Activated CD4-positive, alpha-beta T cell treated with anti-CD3 and anti-CD28 coated beads for 36 hours (primary cell): ENCODE measurements around the gene CYP2E1. TPM values are rescaled to one million over a fixed set of nuclear protein-coding genes. Genes with fewer than 3 reads are reported as not detected.
"Not testable (repeated sequence)": the region's sequence is repeated elsewhere in the genome, so short reads cannot be mapped to it uniquely, and the experiment has no call there.

ENCODE experiments used
- ATAC-seq: fragments of 200-7000 bp; cut with Tn5 transposase; one replicate; pipeline ENCODE4 v1.10.0; 2021; ENCODE audit warnings: mild to moderate bottlenecking, moderate library complexity
- CTCF ChIA-PET: fragments of 350-600 bp; sonication (Branson Sonifier 250); formaldehyde crosslinking; loops from one replicate; lab custom pipeline; 2021; ENCODE audit warnings: antibody characterized with exemption; lab: Charles Lee
- POLR2A ChIA-PET: fragments of 350-600 bp; sonication (Branson Sonifier 250); formaldehyde crosslinking; loops from one replicate; lab custom pipeline; 2021; ENCODE audit warnings: antibody characterized with exemption, inconsistent platforms; lab: Charles Lee
- DNase-seq: peaks from one replicate; pipeline ENCODE4 v3.0.0-alpha.2; 2020
- H3K27ac Mint-ChIP-seq: one replicate; pipeline ENCODE4 v1.8.0; 2021; ENCODE audit warnings: mixed read lengths
- H3K27me3 Mint-ChIP-seq: one replicate; pipeline ENCODE4 v1.8.0; 2021; ENCODE audit warnings: mixed read lengths
- H3K36me3 Mint-ChIP-seq: one replicate; pipeline ENCODE4 v1.8.0; 2021; ENCODE audit warnings: low read depth, mixed read lengths
- H3K4me1 Mint-ChIP-seq: one replicate; pipeline ENCODE4 v1.8.0; 2021; ENCODE audit warnings: mixed read lengths
- H3K4me3 Mint-ChIP-seq: one replicate; pipeline ENCODE4 v1.8.0; 2021; ENCODE audit warnings: mild to moderate bottlenecking, moderate library complexity, mixed read lengths
- H3K9me3 Mint-ChIP-seq: one replicate; pipeline ENCODE4 v1.8.0; 2021; ENCODE audit warnings: low read depth, mixed read lengths
- intact Hi-C, 2 experiments: fragments of 100-400 bp; cut with DNase I in 1 of 2; cut with micrococcal nuclease in 1 of 2; formaldehyde crosslinking; loops; one replicate each; pipeline versions ENCODE4 v1.14.2 to v1.15.1; 2022 to 2024; cut with DNase I, micrococcal nuclease
- total RNA-seq, 2 experiments: library from RNA; stranded (reverse); gene quantifications; one replicate each; pipeline ENCODE4 v1.2.3, GENCODE V29; 2021

CYP2E1 gene
- total RNA-seq, 2 experiments from 2014 or later = 0.25 to 0.32 TPM

- ATAC-seq (no peak), DNase-seq (peak; percentile 25)
- Mint-ChIP-seq H3K4me3 (peak overlapping the region; percentile 40), H3K36me3 (no peaks in the 10 kb centered on the region), H3K4me1 (peaks cover 21% of the 10 kb centered on the region), H3K9me3 (no peaks in the 10 kb centered on the region), H3K27ac (no peak overlapping the region), H3K27me3 (peaks cover 44% of the 10 kb centered on the region)
- intact Hi-C loops = no loop called here
- ChIA-PET CTCF (interaction anchor here (1.0 to 1.8 kb wide), 2 partner anchors 8 to 386 kb away, joined by 3 to 5 read pairs; no protein-coding TSS in a partner anchor), POLR2A (no interaction called here)
Observed at GRCh38 chr10:133528845-133529575, 1.8 kb downstream of the CYP2E1 start.

DNA sequence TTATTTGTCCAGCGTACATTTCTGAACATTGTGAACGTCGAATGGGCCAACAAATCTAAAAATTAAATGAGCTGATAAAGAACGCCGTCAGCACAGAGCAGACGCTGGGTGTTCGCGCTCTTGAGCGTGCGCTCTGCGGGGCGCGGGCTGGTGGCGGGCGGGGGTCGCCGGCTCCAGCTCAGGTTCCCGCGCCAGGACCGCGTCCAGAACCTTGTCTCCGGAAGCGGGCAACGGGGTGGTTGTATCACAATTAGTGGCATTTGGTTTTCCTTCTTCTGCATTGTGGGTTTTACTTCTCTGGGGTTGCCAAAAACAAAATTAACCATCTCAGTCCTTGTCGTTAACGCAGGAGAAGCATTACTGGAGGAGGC, 2.4 kb downstream of the CYP2E1 start:
- ATAC-seq = no peak
- H3K27me3 Mint-ChIP-seq = peaks cover 44% of the 10 kb centered on the region
- CTCF ChIA-PET = interaction anchor here (1.0 to 1.8 kb wide), 2 partner anchors 9 to 386 kb away, joined by 3 to 5 read pairs; no protein-coding TSS in a partner anchor

DNA sequence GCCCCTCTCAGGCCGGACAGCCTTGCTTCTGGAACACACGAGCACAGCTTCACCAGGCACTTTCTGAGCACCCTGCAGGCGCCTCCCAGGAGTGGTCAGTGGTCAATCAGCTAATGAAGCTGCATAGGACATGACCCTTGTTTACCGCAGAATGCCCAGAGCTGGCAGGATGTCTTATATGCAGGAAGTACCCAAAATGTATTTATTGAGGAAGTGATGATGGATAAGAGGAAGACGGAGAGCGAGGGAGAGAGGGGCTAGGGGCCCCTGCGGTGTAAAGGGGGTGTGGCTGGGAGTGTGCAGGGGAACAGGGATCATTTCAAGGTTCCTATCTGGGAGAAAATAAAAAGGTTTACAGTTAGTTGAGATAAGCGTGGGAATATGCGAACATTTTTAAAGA, 3.3 kb downstream of the CYP2E1 start:
- ChIA-PET POLR2A (no interaction called here), CTCF (interaction anchor here (1.0 to 1.8 kb wide), 2 partner anchors 10 to 387 kb away, joined by 3 to 5 read pairs; no protein-coding TSS in a partner anchor)
- no peaks in the 10 kb centered on the region for H3K36me3 Mint-ChIP-seq
- intact Hi-C loops = no loop called here
- no peak for ATAC-seq
- H3K27ac Mint-ChIP-seq = no peak overlapping the region
- no peak for DNase-seq
- peaks cover 21% of the 10 kb centered on the region for H3K4me1 Mint-ChIP-seq
- no peaks in the 10 kb centered on the region for H3K9me3 Mint-ChIP-seq
- peaks cover 44% of the 10 kb centered on the region for H3K27me3 Mint-ChIP-seq
- no peak overlapping the region for H3K4me3 Mint-ChIP-seq

More for the DNA sequence above, 2.4 kb downstream of the CYP2E1 start:
- Mint-ChIP-seq H3K27ac (no peak overlapping the region), H3K4me1 (peaks cover 21% of the 10 kb centered on the region), H3K36me3 (no peaks in the 10 kb centered on the region), H3K9me3 (no peaks in the 10 kb centered on the region), H3K4me3 (peak overlapping the region; percentile 40)
- intact Hi-C loops = no loop called here
- POLR2A ChIA-PET = no interaction called here
- no peak for DNase-seq

GRCh38 chr10:133532871-133533270, 5.7 kb downstream of the CYP2E1 start:
- no peak overlapping the region for H3K4me3 Mint-ChIP-seq
- no peak for ATAC-seq
- intact Hi-C loops = no loop called here
- DNase-seq = no peak
- H3K36me3 Mint-ChIP-seq = no peaks in the 10 kb centered on the region
- ChIA-PET POLR2A (no interaction called here), CTCF (no interaction called here)
- no peak overlapping the region for H3K27ac Mint-ChIP-seq
- peaks cover 21% of the 10 kb centered on the region for H3K4me1 Mint-ChIP-seq
- peaks cover 32% of the 10 kb centered on the region for H3K27me3 Mint-ChIP-seq
- H3K9me3 Mint-ChIP-seq = no peaks in the 10 kb centered on the region

- no peaks in the 10 kb centered on the region for H3K36me3 Mint-ChIP-seq
- ATAC-seq (no peak), DNase-seq (no peak)
- H3K27ac Mint-ChIP-seq = no peak overlapping the region
- H3K4me1 Mint-ChIP-seq = peaks cover 11% of the 10 kb centered on the region
- intact Hi-C loops = no loop called here
- POLR2A ChIA-PET = no interaction called here
- H3K9me3 Mint-ChIP-seq = no peaks in the 10 kb centered on the region
- CTCF ChIA-PET = no interaction called here
- peaks cover 22% of the 10 kb centered on the region for H3K27me3 Mint-ChIP-seq
- no peak overlapping the region for H3K4me3 Mint-ChIP-seq
Observed at GRCh38 chr10:133534417-133534816, 7.3 kb downstream of the CYP2E1 start.

- CTCF ChIA-PET = interaction anchor here (0.9 kb wide), 1 partner anchor 16 kb away, joined by 3 read pairs; no protein-coding TSS in a partner anchor
- H3K36me3 Mint-ChIP-seq = no peaks in the 10 kb centered on the region
- H3K4me1 Mint-ChIP-seq = no peaks in the 10 kb centered on the region
- H3K27ac Mint-ChIP-seq = no peak overlapping the region
- intact Hi-C loops = no loop called here
- POLR2A ChIA-PET = no interaction called here
- peaks cover 6% of the 10 kb centered on the region for H3K27me3 Mint-ChIP-seq
- no peak overlapping the region for H3K4me3 Mint-ChIP-seq
- DNase-seq = no peak
- no peaks in the 10 kb centered on the region for H3K9me3 Mint-ChIP-seq
- no peak for ATAC-seq
Observed at GRCh38 chr10:133536198-133536597, 9.0 kb downstream of the CYP2E1 start.

GRCh38 chr10:133537546-133538545, 10.7 kb downstream of the CYP2E1 start:
- Mint-ChIP-seq H3K4me3 (no peak overlapping the region), H3K27me3 (peaks cover 2% of the 10 kb centered on the region), H3K4me1 (no peaks in the 10 kb centered on the region), H3K9me3 (no peaks in the 10 kb centered on the region), H3K36me3 (no peaks in the 10 kb centered on the region), H3K27ac (no peak overlapping the region)
- intact Hi-C loops = no loop called here
- ChIA-PET POLR2A (no interaction called here), CTCF (no interaction called here)
- no peak for ATAC-seq
- DNase-seq = no peak

- CTCF ChIA-PET, POLR2A ChIA-PET, H3K27ac Mint-ChIP-seq, H3K4me3 Mint-ChIP-seq, intact Hi-C loops, ATAC-seq, H3K4me1 Mint-ChIP-seq, DNase-seq, H3K36me3 Mint-ChIP-seq, H3K9me3 Mint-ChIP-seq, H3K27me3 Mint-ChIP-seq: not testable (repeated sequence)
Observed at GRCh38 chr10:133541441-133541975, 14.3 kb downstream of the CYP2E1 start.

- intact Hi-C loops = no loop called here
- peaks cover 9% of the 10 kb centered on the region for H3K36me3 Mint-ChIP-seq
- peaks cover 15% of the 10 kb centered on the region for H3K27me3 Mint-ChIP-seq
- peaks cover 12% of the 10 kb centered on the region for H3K9me3 Mint-ChIP-seq
- DNase-seq = no peak
- ChIA-PET CTCF (no interaction called here), POLR2A (no interaction called here)
- H3K4me1 Mint-ChIP-seq = peaks cover 3% of the 10 kb centered on the region
- H3K4me3 Mint-ChIP-seq = no peak overlapping the region
- no peak for ATAC-seq
- no peak overlapping the region for H3K27ac Mint-ChIP-seq
Observed at GRCh38 chr10:133544506-133544905, 17.3 kb downstream of the CYP2E1 start.

DNA sequence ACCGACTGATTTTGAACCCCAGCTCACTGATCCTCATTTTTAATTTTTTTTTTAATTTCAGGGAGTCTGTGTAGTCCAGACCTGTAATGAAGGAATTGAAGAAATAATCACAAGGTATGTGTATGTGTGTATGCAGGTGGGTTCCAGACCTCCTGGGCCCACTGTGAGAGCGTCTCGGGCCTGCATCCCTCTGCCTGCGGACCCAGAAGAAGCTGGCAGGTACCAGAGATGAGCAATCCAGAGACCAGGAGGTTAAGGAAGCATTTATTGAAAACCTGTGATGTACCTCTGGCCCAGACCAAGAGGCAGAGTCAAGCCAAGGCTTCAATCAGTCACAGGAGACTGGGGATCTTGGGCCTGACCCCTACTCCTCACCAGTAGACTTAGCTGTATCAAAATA, 27.4 kb downstream of the CYP2E1 start:
- Mint-ChIP-seq H3K27ac (no peak overlapping the region), H3K4me3 (no peak overlapping the region), H3K9me3 (no peaks in the 10 kb centered on the region), H3K27me3 (peaks cover 16% of the 10 kb centered on the region), H3K4me1 (no peaks in the 10 kb centered on the region), H3K36me3 (no peaks in the 10 kb centered on the region)
- ChIA-PET POLR2A (no interaction called here), CTCF (no interaction called here)
- no peak for DNase-seq
- intact Hi-C loops = no loop called here
- no peak for ATAC-seq

- Mint-ChIP-seq H3K4me1 (no peaks in the 10 kb centered on the region), H3K27ac (no peak overlapping the region), H3K9me3 (no peaks in the 10 kb centered on the region), H3K27me3 (peaks cover 14% of the 10 kb centered on the region), H3K36me3 (no peaks in the 10 kb centered on the region), H3K4me3 (no peak overlapping the region)
- ATAC-seq (no peak), DNase-seq (no peak)
- intact Hi-C loops = no loop called here
- ChIA-PET CTCF (no interaction called here), POLR2A (no interaction called here)
Observed at GRCh38 chr10:133555521-133555920, 28.4 kb downstream of the CYP2E1 start.
